GM18870 (cell line): ENCODE measurements around the gene PGP.
"Not testable (repeated sequence)": the region's sequence is repeated elsewhere in the genome, so short reads cannot be mapped to it uniquely, and the experiment has no call there.

Source experiments
- ATAC-seq: cut with Tn5 transposase; IDR thresholded peaks from one replicate; pipeline ENCODE4 v1.9.1; 2021; ENCODE audit warnings: moderate library complexity; ENCODE audit not compliant: unreplicated experiment

PGP gene

GRCh38 chr16:2214719-2214968, at the start of gene PGP:
PGP (minus strand) TSS chr16:2214840; CDS start chr16:2214777, 63 bp downstream.
- no peak for ATAC-seq

- ATAC-seq: not testable (repeated sequence)
These were observed 48.4 kb upstream of the PGP start for GRCh38 chr16:2263026-2263425.

- ATAC-seq: no peak
These were observed 45.6 kb upstream of the PGP start for GRCh38 chr16:2260250-2260649.

- not testable (repeated sequence) for ATAC-seq
These were observed 43.9 kb upstream of the PGP start for GRCh38 chr16:2258530-2258929.

GRCh38 chr16:2257726-2258125, 43.1 kb upstream of the PGP start:
- ATAC-seq: no peak

- ATAC-seq: no peak
These were observed 42.0 kb upstream of the PGP start for GRCh38 chr16:2256531-2257140.

- no peak for ATAC-seq
These were observed 38.7 kb upstream of the PGP start for GRCh38 chr16:2253293-2253692.

GRCh38 chr16:2252806-2253148, 38.1 kb upstream of the PGP start:
- ATAC-seq: no peak

- peak; percentile 69 for ATAC-seq
These were observed 36.9 kb upstream of the PGP start, which contains the start of gene ECI1 for GRCh38 chr16:2251296-2252111. ECI1 (minus strand) TSS chr16:2251587; CDS start chr16:2251566, 21 bp downstream.

GRCh38 chr16:2250652-2251295, 36.1 kb upstream of the PGP start:
- no peak for ATAC-seq

GRCh38 chr16:2246301-2246885, 31.8 kb upstream of the PGP start:
- no peak for ATAC-seq

GRCh38 chr16:2244926-2245795, 30.5 kb upstream of the PGP start:
- no peak for ATAC-seq

- no peak for ATAC-seq
These were observed 29.7 kb upstream of the PGP start for GRCh38 chr16:2244301-2244700.

- no peak for ATAC-seq
These were observed 29.1 kb upstream of the PGP start for GRCh38 chr16:2243781-2244180.

- ATAC-seq: no peak
These were observed 28.4 kb upstream of the PGP start for GRCh38 chr16:2243031-2243528.

GRCh38 chr16:2242598-2242997, 28.0 kb upstream of the PGP start:
- no peak for ATAC-seq

GRCh38 chr16:2240331-2240730, 25.7 kb upstream of the PGP start:
- not testable (repeated sequence) for ATAC-seq

GRCh38 chr16:2238838-2239675, 24.4 kb upstream of the PGP start:
- ATAC-seq: no peak

GRCh38 chr16:2238150-2238837, 23.7 kb upstream of the PGP start:
- ATAC-seq: no peak
